DND-41 (cell line): ENCODE measurements around the gene LRRC3.

Experiments
- ATAC-seq: fragments of 200-7000 bp; cut with Tn5 transposase; 3 replicates; pipeline ENCODE4 v1.9.1; 2021; ENCODE audit warnings: low read depth; ENCODE audit not compliant: insufficient read depth
- DNase-seq: peaks from one replicate; pipeline ENCODE4 v3.0.0-alpha.2; 2020
- H2AFZ ChIP-seq: 2 replicates; pipeline ENCODE4 v1.6.0; 2012; ENCODE audit warnings: low read depth, low read length
- H3K27ac ChIP-seq: 2 replicates; pipeline ENCODE4 v1.5.1; 2012; ENCODE audit warnings: low read length, inconsistent platforms
- H3K27me3 ChIP-seq: fragments of 200-600 bp; sonication (generic); 2 replicates; pipeline ENCODE4 v1.6.0; 2012; ENCODE audit warnings: low read length, mild to moderate bottlenecking, inconsistent platforms; ENCODE audit not compliant: insufficient read depth, poor library complexity
- H3K36me3 ChIP-seq: 2 replicates; pipeline ENCODE4 v1.5.1; 2012; ENCODE audit warnings: low read length, inconsistent platforms; ENCODE audit not compliant: insufficient read depth
- H3K4me1 ChIP-seq: 2 replicates; pipeline ENCODE4 v1.5.1; 2012; ENCODE audit warnings: mild to moderate bottlenecking, low read length; ENCODE audit not compliant: insufficient read depth
- H3K4me2 ChIP-seq: 2 replicates; pipeline ENCODE4 v1.6.0; 2012; ENCODE audit warnings: mild to moderate bottlenecking, moderate library complexity, low read length, inconsistent platforms; ENCODE audit not compliant: insufficient read depth
- H3K4me3 ChIP-seq, 2 experiments: fragments of 200-600 bp in 1 of 2; shearing (Covaris generic) in 1 of 2; 2 replicates each; pipeline ENCODE4 v1.5.1; 2012 to 2016; ENCODE audit warnings: inconsistent platforms in 2 of 2, low read length in 2 of 2, mild to moderate bottlenecking in 2 of 2, low read depth in 1 of 2, moderate library complexity in 1 of 2
- H3K79me2 ChIP-seq: 2 replicates; pipeline ENCODE4 v1.6.0; 2012; ENCODE audit warnings: low read length, inconsistent platforms; ENCODE audit not compliant: insufficient read depth
- H3K9ac ChIP-seq: 2 replicates; pipeline ENCODE4 v1.6.0; 2012; ENCODE audit warnings: low read depth, mild to moderate bottlenecking, inconsistent platforms, low read length, moderate library complexity
- H3K9me3 ChIP-seq: 2 replicates; pipeline ENCODE4 v1.5.1; 2012; ENCODE audit warnings: low read length, moderate library complexity, mild to moderate bottlenecking, inconsistent platforms; ENCODE audit not compliant: insufficient read depth, severe bottlenecking
- H4K20me1 ChIP-seq: 2 replicates; pipeline ENCODE4 v1.6.0; 2012; ENCODE audit warnings: low read length; ENCODE audit not compliant: insufficient read depth
- CTCF ChIP-seq: IDR thresholded peaks from 2 replicates; pipeline ENCODE4 v1.5.1; 2012; ENCODE audit warnings: borderline replicate concordance, low read length, moderate library complexity, mild to moderate bottlenecking; ENCODE audit not compliant: poor library complexity, severe bottlenecking; ENCODE audit errors: extremely low read depth
- EZH2 ChIP-seq: IDR thresholded peaks from 3 replicates; pipeline ENCODE4 v1.6.1; 2012; ENCODE audit warnings: borderline replicate concordance, low read depth, mild to moderate bottlenecking, moderate library complexity, low read length, inconsistent platforms; ENCODE audit not compliant: severe bottlenecking

Gene LRRC3

GRCh38 chr21:44490405-44490804 lies 35.1 kb downstream of the LRRC3 start:
- no peak overlapping the region for H3K4me3 ChIP-seq
- H3K27me3 ChIP-seq, result no peaks in the 10 kb centered on the region
- no peaks in the 10 kb centered on the region for H3K4me1 ChIP-seq
- TF ChIP-seq CTCF (no peak), EZH2 (no peak)
- peaks cover 2% of the 10 kb centered on the region for H3K9me3 ChIP-seq
- H3K79me2 ChIP-seq, result no peaks in the 10 kb centered on the region
- ATAC-seq (no peak), DNase-seq (no peak)
- no peak overlapping the region for H3K4me2 ChIP-seq
- H3K36me3 ChIP-seq, result no peaks in the 10 kb centered on the region
- no peak overlapping the region for H3K27ac ChIP-seq
- no peaks in the 10 kb centered on the region for H4K20me1 ChIP-seq
- H2AFZ ChIP-seq, result no peak overlapping the region
- H3K9ac ChIP-seq, result no peak overlapping the region

DNA sequence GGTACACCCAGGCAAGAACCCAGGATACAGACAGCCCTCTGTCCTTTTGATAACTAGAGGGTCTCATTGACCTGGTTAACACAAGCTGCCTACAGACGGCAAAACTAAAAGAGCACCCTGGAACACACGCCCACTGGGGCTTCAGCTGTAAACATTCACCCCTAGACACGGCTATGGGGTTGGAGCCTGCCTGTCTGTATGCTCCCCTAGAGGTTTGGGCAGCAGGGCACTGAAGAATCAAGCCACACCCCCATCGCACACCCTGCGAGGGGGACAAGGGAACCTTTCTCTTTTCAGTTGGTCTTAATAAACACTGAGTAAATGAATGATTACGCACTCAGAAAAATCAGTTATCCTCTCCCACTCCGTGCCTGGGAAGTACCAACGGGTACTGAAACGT lies 35.5 kb downstream of the LRRC3 start:
- Histone ChIP-seq H3K9me3 (peaks cover 2% of the 10 kb centered on the region), H3K4me3 (no peak overlapping the region), H3K27me3 (no peaks in the 10 kb centered on the region), H2AFZ (no peak overlapping the region), H3K4me2 (no peak overlapping the region), H3K4me1 (no peaks in the 10 kb centered on the region), H3K27ac (no peak overlapping the region), H3K9ac (no peak overlapping the region), H3K36me3 (no peaks in the 10 kb centered on the region), H4K20me1 (no peaks in the 10 kb centered on the region), H3K79me2 (no peaks in the 10 kb centered on the region)
- TF ChIP-seq EZH2 (no peak), CTCF (no peak)
- DNase-seq, result no peak
- ATAC-seq, result no peak

GRCh38 chr21:44492567-44493385 lies 37.5 kb downstream of the LRRC3 start:
- peaks cover 2% of the 10 kb centered on the region for H3K9me3 ChIP-seq
- no peak overlapping the region for H3K4me2 ChIP-seq
- no peak overlapping the region for H3K4me3 ChIP-seq
- no peak overlapping the region for H2AFZ ChIP-seq
- DNase-seq, result no peak
- H3K79me2 ChIP-seq, result no peaks in the 10 kb centered on the region
- H3K4me1 ChIP-seq, result no peaks in the 10 kb centered on the region
- no peak for ATAC-seq
- no peaks in the 10 kb centered on the region for H3K36me3 ChIP-seq
- no peak overlapping the region for H3K9ac ChIP-seq
- H3K27ac ChIP-seq, result no peak overlapping the region
- peaks cover 3% of the 10 kb centered on the region for H3K27me3 ChIP-seq
- TF ChIP-seq EZH2 (no peak), CTCF (no peak)
- no peaks in the 10 kb centered on the region for H4K20me1 ChIP-seq
